Measurements from ENCODE around the gene AGAP1. TPM values are rescaled to one million over a fixed set of nuclear protein-coding genes. Genes with fewer than 3 reads are reported as not detected.

AGAP1 gene
- polyA plus RNA-seq, 1 experiment: 12.4 TPM

DNA sequence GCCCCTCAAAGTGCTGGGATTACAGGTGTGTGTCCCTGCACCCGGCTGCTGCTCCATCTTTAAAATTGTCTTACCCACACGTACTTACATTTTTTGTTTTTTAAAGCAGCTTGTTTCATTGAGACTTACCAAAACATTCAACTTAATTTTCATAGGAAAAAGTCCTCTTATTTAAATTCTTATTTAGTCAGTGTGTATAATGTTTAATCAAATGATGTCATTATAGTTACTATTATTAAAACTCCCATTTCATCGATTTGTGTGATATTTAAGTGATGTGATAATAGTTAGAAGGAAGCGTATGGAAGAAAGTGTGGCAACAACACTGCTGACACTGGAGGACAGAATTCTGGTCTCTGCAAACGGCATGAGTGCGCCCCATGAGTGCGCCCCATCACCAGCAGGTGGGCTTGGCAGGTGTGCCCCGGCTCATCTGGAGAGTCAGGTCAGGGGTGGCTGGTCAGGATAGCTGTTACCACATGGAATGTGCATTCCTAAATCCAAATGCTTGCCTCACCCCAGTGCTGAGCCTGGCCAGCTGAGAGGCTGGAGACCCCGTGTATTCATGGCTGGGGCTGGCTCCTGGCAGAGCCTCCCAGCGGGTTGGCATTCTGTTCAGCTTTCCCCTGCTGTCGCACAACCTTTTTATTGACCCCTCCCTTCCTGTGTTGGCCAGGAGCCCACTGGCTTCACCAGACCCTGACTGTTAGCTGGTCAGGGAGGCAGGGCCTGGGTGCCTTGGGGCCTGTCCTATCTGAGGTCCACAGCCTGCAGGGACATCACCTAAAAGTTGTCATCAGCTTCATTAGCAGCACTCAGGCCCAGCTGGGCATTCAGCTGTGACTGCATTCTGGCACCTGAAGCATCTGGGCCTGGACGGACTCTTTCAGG lies 79.7 kb downstream of the AGAP1 start:
- peaks cover 4% of the 10 kb centered on the region for H3K9me3 ChIP-seq (ENCODE audit: control insufficient read depth, insufficient read depth, low read length)
- no peaks in the 10 kb centered on the region for H3K27me3 ChIP-seq (ENCODE audit: control insufficient read depth, insufficient read depth, low read length)
- TF ChIP-seq, protein P1, sequence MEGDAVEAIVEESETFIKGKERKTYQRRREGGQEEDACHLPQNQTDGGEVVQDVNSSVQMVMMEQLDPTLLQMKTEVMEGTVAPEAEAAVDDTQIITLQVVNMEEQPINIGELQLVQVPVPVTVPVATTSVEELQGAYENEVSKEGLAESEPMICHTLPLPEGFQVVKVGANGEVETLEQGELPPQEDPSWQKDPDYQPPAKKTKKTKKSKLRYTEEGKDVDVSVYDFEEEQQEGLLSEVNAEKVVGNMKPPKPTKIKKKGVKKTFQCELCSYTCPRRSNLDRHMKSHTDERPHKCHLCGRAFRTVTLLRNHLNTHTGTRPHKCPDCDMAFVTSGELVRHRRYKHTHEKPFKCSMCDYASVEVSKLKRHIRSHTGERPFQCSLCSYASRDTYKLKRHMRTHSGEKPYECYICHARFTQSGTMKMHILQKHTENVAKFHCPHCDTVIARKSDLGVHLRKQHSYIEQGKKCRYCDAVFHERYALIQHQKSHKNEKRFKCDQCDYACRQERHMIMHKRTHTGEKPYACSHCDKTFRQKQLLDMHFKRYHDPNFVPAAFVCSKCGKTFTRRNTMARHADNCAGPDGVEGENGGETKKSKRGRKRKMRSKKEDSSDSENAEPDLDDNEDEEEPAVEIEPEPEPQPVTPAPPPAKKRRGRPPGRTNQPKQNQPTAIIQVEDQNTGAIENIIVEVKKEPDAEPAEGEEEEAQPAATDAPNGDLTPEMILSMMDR (IDR thresholded peaks at IDR 0.05; ENCODE audit: low read depth, low read length): no peak
- no peak overlapping the region for H3K4me3 ChIP-seq (ENCODE audit: low read depth, low read length)
- DNase-seq (ENCODE audit: low read depth, low spot score): no peak
- H3K27ac ChIP-seq (ENCODE audit: low read depth, low read length): no peak overlapping the region
- ChIA-PET CTCF (interaction anchor here (0.5 to 2.3 kb wide), 2 partner anchors 25 to 173 kb away, joined by 5 to 6 read pairs; no protein-coding TSS in a partner anchor), POLR2A (no interaction called here)

DNA sequence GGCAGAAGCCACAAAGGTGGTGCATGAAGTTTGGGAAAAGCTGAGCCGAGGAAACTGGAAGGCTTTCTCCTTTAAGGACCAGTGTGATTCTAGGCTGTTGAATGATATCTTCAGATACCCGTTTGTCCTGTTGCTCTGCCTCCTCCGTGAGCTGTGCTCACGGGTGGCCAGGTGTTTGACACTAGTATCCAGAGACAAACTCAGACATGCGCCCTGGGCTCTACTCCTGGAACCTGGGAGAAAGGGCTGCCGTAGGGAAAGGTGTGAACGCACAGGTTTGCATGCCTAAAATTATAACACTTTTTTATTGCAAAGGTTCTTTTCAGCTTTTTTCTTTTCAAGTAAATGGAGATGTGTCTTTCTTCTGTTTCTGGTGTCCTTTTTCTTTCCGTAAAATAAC lies 81.6 kb downstream of the AGAP1 start:
- H3K27me3 ChIP-seq (ENCODE audit: control insufficient read depth, insufficient read depth, low read length): no peaks in the 10 kb centered on the region
- TF ChIP-seq, protein P1 (IDR thresholded peaks at IDR 0.05; ENCODE audit: low read depth, low read length): no peak
- ChIA-PET CTCF (interaction anchor here (1.0 to 2.3 kb wide), 3 partner anchors 18 to 171 kb away, joined by 3 to 6 read pairs (median 5); no protein-coding TSS in a partner anchor), POLR2A (no interaction called here)
- no peaks in the 10 kb centered on the region; the same call in 1 of the 2 replicates for H3K9me3 ChIP-seq (ENCODE audit: control insufficient read depth, insufficient read depth, low read length)
- DNase-seq (ENCODE audit: low read depth, low spot score): no peak
- H3K4me3 ChIP-seq (ENCODE audit: low read depth, low read length): no peak overlapping the region
- H3K27ac ChIP-seq (ENCODE audit: low read depth, low read length): no peak overlapping the region

DNA sequence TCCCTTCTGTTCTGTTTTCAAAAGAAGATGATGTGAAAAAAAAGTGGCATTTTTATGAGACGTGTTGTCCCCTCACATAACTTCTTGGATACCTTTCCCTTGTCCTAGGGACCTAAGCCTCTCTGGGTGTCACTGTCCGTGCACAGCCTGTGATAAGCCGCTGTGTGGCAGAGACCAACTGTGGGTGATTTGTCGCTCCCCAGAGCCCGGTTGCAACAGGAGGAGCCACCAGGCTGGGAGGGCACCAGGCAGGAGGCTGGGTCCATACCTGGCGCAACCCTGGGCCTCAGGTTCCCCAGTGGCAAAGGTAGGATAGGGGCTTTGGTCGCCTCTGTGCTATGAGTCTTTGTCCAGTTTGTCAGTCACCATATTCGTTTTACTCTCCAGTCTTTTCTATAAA lies 82.1 kb downstream of the AGAP1 start:
- no peak overlapping the region for H3K4me3 ChIP-seq (ENCODE audit: low read depth, low read length)
- H3K27ac ChIP-seq (ENCODE audit: low read depth, low read length): no peak overlapping the region
- H3K9me3 ChIP-seq (ENCODE audit: control insufficient read depth, insufficient read depth, low read length): no peaks in the 10 kb centered on the region; the same call in 1 of the 2 replicates
- CTCF ChIA-PET: interaction anchor here (0.9 to 2.3 kb wide), 3 partner anchors 18 to 170 kb away, joined by 3 to 6 read pairs (median 4); no protein-coding TSS in a partner anchor
- H3K27me3 ChIP-seq (ENCODE audit: control insufficient read depth, insufficient read depth, low read length): no peaks in the 10 kb centered on the region
- TF ChIP-seq, protein P1 (IDR thresholded peaks at IDR 0.05; ENCODE audit: low read depth, low read length): no peak
- no peak for DNase-seq (ENCODE audit: low read depth, low spot score)
- POLR2A ChIA-PET: no interaction called here

DNA sequence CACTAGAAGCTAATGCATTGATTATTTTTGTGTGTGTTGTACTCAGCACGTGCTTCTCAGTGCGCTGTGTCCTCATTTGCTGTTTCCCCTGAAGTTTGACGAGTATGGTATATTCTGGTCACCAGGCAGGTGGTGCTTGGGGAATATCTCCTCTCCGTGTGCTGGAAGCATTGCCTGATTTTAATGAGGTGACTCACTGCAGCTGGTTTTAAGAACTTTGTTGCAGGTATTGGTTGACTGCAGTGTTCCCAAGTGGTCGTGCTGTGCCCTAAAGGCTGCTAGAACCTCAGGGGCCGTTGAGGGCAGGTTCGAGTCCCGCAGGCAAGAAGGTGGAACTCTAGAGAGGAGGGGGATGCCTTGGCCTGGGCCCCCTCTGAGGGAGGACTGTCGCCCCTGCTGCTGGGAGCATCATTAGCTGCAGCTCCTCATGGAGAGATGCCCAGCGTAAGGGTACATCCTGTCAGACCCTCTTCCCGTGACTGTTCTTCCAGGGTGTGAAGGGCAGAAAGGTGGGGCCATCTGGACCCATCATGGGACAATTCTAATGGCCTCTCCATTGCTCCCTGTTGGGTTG lies 82.6 kb downstream of the AGAP1 start:
- Histone ChIP-seq H3K9me3 (ENCODE audit: control insufficient read depth, insufficient read depth, low read length) (no peaks in the 10 kb centered on the region; the same call in 1 of the 2 replicates), H3K27me3 (ENCODE audit: control insufficient read depth, insufficient read depth, low read length) (no peaks in the 10 kb centered on the region), H3K4me3 (ENCODE audit: low read depth, low read length) (no peak overlapping the region), H3K27ac (ENCODE audit: low read depth, low read length) (no peak overlapping the region)
- ChIA-PET CTCF (interaction anchor here (0.9 to 7.3 kb wide), 3 partner anchors 17 to 24 kb away, joined by 3 to 61 read pairs (median 4); no protein-coding TSS in a partner anchor), POLR2A (no interaction called here)
- no peak for DNase-seq (ENCODE audit: low read depth, low spot score)
- TF ChIP-seq, protein P1 (IDR thresholded peaks at IDR 0.05; ENCODE audit: low read depth, low read length): no peak

All from AG04450 (cell line).